GM15510 (cell line): ENCODE data around the gene CCDC167.

Experiments used
- POLR2A ChIP-seq: IDR thresholded peaks from 3 replicates; pipeline ENCODE4 v1.6.1; 2011; ENCODE audit warnings: borderline replicate concordance; ENCODE audit not compliant: insufficient read length; ENCODE audit errors: extremely low read depth

CCDC167 gene

DNA sequence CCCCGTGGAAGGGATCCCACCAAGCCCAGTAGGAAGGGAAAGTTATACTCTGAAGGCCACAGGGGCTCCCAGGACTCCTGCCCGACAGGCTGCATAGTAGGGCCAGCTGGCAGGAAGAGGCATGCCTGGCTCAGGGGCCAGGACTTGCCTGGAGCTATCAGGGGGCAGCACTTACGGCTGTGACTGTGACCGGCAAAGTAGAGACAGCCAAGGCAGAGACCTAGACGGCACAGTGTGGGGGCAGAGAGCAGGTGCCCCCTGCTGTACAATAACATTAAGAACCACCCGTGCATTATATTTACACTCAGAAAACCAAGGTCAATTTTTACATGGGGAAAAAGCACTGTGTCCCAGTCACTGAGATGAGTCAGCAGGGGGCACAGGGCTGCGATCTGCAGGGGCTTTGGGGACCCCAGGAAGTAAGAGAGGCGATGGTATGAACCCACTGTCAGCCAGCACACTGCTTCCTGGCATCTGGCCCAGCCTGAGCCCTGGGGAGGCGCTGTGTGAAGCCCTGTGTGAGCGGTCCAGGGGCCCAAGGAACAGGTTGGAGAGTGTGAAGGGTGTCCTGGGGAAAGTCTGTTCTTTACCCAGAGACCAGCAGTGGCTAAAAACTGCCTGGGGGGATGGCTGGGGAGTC lies 9.9 kb downstream of the CCDC167 start:
- no peak for TF ChIP-seq POLR2A

DNA sequence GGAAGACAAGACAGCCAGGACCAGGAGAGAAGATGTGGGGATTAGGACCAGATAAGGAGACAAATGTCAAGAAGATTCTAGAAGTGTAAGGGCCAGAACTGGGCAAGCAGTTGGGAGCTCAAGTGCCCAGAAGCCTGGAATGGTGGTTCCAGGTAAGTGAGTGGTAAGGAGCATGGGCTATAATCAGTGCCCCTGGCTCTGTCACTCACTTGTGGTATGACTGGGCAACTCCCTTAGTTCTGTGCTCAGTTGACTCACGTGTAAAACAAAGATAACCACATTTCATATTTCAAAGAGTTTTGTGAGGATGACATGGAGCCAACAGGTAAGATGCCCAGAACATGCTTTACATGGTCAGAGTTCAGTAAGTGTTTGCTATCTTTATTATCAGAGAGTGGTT lies 11.2 kb downstream of the CCDC167 start:
- TF ChIP-seq POLR2A: no peak

DNA sequence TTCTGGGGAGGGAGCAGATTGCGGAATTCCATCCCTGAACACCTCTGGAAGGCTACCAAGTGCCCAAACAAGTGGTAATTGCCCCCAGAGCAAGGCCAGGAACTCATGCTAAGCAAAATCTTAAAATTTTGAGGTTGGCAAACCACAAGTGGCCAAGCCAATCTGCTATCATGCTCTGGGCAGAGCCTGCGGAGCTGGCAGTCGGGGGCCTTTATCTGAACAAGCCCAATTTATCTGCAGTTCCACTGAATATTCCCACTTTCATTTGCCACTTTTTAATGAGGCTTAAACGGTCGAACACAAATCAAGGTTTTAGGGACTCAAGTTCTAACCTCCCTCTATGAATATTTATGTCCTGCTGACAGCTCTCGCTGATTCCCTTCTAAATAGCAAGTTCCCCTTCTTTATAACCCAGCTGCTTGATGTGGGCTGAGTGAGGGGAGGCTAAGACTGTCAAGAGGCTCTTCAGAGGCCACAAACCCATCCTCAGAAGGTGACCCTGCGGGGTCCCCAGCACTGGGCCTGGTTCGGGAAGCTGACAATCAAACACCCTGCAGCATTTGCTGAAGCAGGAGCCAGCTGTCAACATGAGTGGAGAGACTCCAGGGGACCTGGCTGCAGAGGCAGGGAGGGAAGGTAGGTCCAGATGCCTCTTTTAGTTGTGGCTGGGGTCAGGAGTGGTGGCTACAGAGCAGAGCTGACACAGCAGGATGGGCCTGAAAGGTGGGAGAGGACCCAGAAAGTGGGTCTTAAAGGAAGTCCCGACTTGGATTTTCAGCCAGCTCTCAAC lies 11.9 kb downstream of the CCDC167 start:
- no peak for TF ChIP-seq POLR2A

- TF ChIP-seq POLR2A: no peak
Measured at GRCh38 chr6:37486121-37486839, 13.4 kb downstream of the CCDC167 start.

GRCh38 chr6:37485291-37485702 lies 14.4 kb downstream of the CCDC167 start:
- no peak for TF ChIP-seq POLR2A

- TF ChIP-seq POLR2A: no peak
Measured at GRCh38 chr6:37484786-37485170, 14.9 kb downstream of the CCDC167 start.

DNA sequence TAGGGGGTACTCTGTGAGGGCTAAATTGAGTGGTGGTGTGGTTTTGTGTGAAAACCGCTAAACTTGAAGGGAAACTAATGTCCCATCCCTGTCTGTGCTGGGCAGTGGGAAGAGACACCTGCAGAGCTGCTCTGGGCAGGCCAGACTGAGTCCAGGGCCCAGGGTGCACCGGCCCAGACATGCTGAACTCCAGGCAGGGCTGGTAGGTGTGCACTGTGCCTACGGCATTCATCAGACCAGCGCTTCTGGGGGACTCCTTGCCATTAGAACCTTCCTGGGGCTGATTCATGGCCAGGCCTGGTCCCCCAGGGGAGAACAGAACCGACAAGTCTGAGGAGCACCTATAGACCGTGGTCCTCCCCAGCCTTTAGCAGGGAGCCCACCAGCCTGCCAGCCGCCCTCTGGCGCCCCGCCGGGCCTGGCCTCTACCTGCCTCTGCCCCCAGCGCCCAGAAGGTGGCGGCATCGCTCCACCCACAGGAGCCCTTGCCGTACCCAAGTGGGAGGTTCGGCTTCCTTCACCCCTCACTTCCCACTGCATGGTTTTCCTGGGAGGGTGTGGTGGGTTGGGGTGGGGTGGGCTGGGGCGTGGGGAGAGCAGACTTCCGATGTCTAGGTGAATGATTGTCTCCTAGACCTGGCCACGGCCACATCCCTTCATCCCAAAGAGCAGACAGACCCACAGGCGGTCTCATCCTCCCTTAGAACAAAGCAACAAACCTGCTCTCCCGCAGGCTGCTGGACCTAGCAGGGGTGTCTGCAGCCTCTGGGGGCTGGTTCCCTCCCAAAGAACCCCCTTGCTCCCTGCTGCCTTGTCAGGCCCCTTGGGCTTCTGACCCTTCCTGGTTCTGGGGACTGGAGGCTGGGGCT lies 15.5 kb downstream of the CCDC167 start:
- no peak for TF ChIP-seq POLR2A

- no peak for TF ChIP-seq POLR2A
Measured at GRCh38 chr6:37483252-37483901, 16.3 kb downstream of the CCDC167 start.

GRCh38 chr6:37482606-37483251 lies 17.0 kb downstream of the CCDC167 start:
- no peak for TF ChIP-seq POLR2A

DNA sequence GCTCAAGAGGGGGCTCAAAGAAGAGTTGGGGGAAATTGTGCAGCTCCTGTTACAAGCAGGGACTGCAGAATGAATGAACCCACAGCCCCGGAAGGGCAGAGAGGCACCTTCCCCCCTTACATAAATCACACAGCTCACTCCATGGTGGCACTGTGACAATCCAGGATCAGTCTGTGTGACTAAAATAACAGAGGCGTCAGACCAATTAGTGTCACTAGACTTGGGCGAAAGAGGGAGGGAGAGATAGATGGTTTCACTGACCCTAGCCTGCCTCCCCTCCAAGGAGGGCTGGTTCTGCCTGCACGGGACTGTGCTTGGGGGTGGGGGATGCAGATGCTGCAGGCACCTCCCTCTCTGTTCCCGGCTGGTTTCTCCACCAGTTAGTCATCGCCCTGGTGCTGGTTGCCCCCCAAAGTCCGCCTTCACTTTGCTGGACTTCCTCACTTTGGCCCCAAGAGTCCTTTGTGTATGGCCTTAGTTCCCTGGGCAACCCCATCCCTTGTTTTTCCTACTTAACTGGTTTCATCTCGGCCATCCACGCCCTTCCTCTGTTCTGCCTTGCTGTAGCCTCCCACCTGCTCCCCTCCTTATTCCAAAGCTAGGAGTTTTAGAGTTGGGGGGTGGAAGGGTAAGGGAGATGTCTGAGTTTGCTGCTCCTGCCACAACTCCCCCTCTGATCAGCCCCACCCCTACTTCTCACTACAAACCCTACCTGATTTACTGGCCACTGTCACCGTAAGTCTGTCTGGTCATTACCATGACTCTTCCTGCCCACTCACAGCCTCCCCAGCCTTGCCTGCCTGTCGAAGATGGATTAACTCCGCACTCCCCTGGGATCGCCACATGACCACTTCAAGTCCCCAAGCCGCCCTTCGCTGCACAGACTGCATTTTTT lies 17.7 kb downstream of the CCDC167 start:
- TF ChIP-seq POLR2A: no peak

- no peak for TF ChIP-seq POLR2A
Measured at GRCh38 chr6:37480951-37481534, 18.6 kb downstream of the CCDC167 start.

GRCh38 chr6:37480118-37480736 lies 19.5 kb downstream of the CCDC167 start:
- no peak for TF ChIP-seq POLR2A

DNA sequence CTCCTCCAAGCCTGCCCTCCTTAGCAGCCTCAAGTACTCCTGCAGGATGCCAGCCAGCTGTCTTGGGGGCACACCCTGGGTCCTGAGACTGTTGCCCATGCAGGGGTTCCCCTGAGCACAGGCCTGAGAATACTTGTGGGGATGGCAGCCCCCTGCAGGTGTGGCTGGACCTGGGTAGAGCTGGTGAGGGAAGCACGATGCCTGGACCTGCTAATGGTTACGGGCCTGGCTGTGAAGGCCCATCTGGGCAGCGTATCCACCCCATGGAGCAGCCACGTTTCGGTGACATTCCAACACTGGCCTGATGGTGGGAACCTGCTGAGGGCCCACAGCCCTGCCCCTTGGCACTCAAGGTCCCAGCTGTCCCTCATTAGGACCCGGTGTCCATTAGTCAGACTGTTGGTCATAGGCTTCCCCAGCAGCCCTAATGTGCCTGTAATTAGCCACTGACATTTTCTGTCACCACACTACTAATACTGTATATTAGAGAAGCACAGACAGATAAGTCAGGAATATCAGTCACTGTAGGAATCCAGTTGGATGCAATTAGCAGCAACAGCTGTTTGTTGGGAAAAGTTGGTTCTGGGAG lies 20.3 kb downstream of the CCDC167 start:
- TF ChIP-seq POLR2A: peak; percentile 10
